GM12873 (cell line): ENCODE measurements around the gene PLPP6.

Experiments used
- CTCF ChIP-seq: IDR thresholded peaks from 2 replicates; pipeline ENCODE4 v1.5.1; 2012; ENCODE audit warnings: low read depth, mild to moderate bottlenecking, moderate library complexity, low read length, control low read depth; ENCODE audit not compliant: insufficient read depth; ENCODE audit errors: missing control alignments

PLPP6 gene

GRCh38 chr9:4620881-4621555, 41.1 kb upstream of the PLPP6 start:
- TF ChIP-seq CTCF, result no peak

- no peak for TF ChIP-seq CTCF
These were observed 40.1 kb upstream of the PLPP6 start for GRCh38 chr9:4622016-4622415.

GRCh38 chr9:4630836-4631235, 31.3 kb upstream of the PLPP6 start:
- TF ChIP-seq CTCF, result no peak

- no peak for TF ChIP-seq CTCF
These were observed 23.1 kb upstream of the PLPP6 start for GRCh38 chr9:4638968-4639367.

GRCh38 chr9:4639420-4639819, 22.7 kb upstream of the PLPP6 start:
- TF ChIP-seq CTCF, result no peak

GRCh38 chr9:4640027-4640426, 22.1 kb upstream of the PLPP6 start:
- TF ChIP-seq CTCF, result peak; percentile 44

- TF ChIP-seq CTCF, result no peak
These were observed 19.7 kb upstream of the PLPP6 start for GRCh38 chr9:4642351-4642750.
